Esophagus (tissue), 2 donors: ENCODE results near the gene KRTAP29-1. TPM values are rescaled to one million over a fixed set of nuclear protein-coding genes. Genes with fewer than 3 reads are reported as not detected.
"Not testable (repeated sequence)": the region's sequence is repeated elsewhere in the genome, so short reads cannot be mapped to it uniquely, and the experiment has no call there.

Experiments
- H3K27ac ChIP-seq, 2 donors: one replicate each; pipeline ENCODE4 v1.5.1; 2013; ENCODE audit warnings: low read depth in 2 of 2, mild to moderate bottlenecking in 2 of 2, inconsistent platforms in 1 of 2, low read length in 1 of 2, moderate library complexity in 1 of 2
- H3K27me3 ChIP-seq, 2 donors: one replicate each; pipeline ENCODE4 v1.6.1; 2013; ENCODE audit warnings: low read length in 2 of 2, control low read depth in 1 of 2, mild to moderate bottlenecking in 1 of 2; ENCODE audit not compliant: insufficient read depth in 2 of 2, control insufficient read depth in 1 of 2
- H3K36me3 ChIP-seq, 2 donors: one replicate each; pipeline ENCODE4 v1.6.1; 2013; ENCODE audit warnings: low read length in 1 of 2; ENCODE audit not compliant: control insufficient read depth in 2 of 2, insufficient read depth in 2 of 2
- H3K4me1 ChIP-seq, 2 donors: one replicate each; pipeline ENCODE4 v1.6.1; 2013; ENCODE audit warnings: low read length in 1 of 2; ENCODE audit not compliant: control insufficient read depth in 2 of 2, insufficient read depth in 2 of 2
- H3K4me3 ChIP-seq, 2 donors: one replicate each; pipeline ENCODE4 v1.5.1; 2013; ENCODE audit warnings: low read length in 2 of 2, mild to moderate bottlenecking in 2 of 2, low read depth in 1 of 2, moderate library complexity in 1 of 2
- H3K9me3 ChIP-seq, 2 donors: one replicate each; pipeline ENCODE4 v1.6.1; 2013; ENCODE audit warnings: mild to moderate bottlenecking in 2 of 2, low read depth in 1 of 2, low read length in 1 of 2, moderate library complexity in 1 of 2; ENCODE audit not compliant: control insufficient read depth in 2 of 2, insufficient read depth in 1 of 2
- WGBS, 2 donors: extraction: QIAGEN DNeasy Blood & Tissue Kit; methylation state at CpG; one replicate each; pipeline ENCODE4 v1.1.7; 2013; 5-methylcytosine and 5-hydroxymethylcytosine counted together
- polyA plus RNA-seq, 2 donors: library from polyadenylated mRNA; stranded (reverse); fragments of 200-250 nt; gene quantifications; one replicate each; pipeline ENCODE4 v1.2.3, GENCODE V29; 2013
- donor health status: healthy with polysubstance abuse.
- donor health status: Bipolar disorder and iron deficiency.

Gene KRTAP29-1
- not detected for polyA plus RNA-seq

GRCh38 chr17:41301916-41302901 lies at the start of gene KRTAP29-1:
TSS of gene KRTAP29-1 (minus strand) at chr17:41302851. CDS start at chr17:41302851, 0 bp downstream.
- peak within 1 kb of the TSS in 1 of 2 donors; percentile 6 for H3K4me3 ChIP-seq
- H3K27me3 ChIP-seq: peaks cover 0 to 2% of the 10 kb centered on the region in 2 donors
- no peaks in the 10 kb centered on the region for H3K9me3 ChIP-seq
- 51 to 54% methylated on average over 11 of the region's 11 CpGs for WGBS, 2 donors
- peaks cover 4 to 12% of the 10 kb centered on the region in 2 donors for H3K4me1 ChIP-seq
- no peaks in the 10 kb centered on the region for H3K36me3 ChIP-seq
- peak within 1 kb of the TSS; percentile 44 to 58 for H3K27ac ChIP-seq

DNA sequence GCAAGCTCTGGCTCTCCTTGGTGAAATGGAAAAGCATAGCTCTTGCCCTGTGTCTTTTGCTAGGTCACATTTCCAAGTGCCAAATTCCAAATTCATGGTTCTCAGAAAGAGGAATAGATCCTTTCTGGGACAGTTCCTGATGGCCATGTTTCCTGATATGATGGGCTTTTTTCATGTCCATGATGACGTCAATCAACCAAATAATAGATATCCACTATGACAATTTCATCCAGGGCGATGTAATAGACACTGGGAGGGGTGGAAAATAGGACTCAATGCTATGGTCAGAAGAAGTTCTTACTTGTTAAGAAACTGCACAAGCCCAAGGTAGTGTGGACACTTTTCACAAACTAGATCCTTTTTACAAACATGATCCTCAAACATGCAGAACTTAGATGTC lies 48.5 kb upstream of the KRTAP29-1 start:
- H3K9me3 ChIP-seq: no peaks in the 10 kb centered on the region
- no peaks in the 10 kb centered on the region for H3K27me3 ChIP-seq
- 90% methylated on average over 2 of the region's 2 CpGs for WGBS, 2 donors
- H3K36me3 ChIP-seq: no peaks in the 10 kb centered on the region
- H3K4me1 ChIP-seq: peaks cover 2 to 10% of the 10 kb centered on the region in 2 donors
- H3K27ac ChIP-seq: no peak overlapping the region
- no peak overlapping the region for H3K4me3 ChIP-seq

DNA sequence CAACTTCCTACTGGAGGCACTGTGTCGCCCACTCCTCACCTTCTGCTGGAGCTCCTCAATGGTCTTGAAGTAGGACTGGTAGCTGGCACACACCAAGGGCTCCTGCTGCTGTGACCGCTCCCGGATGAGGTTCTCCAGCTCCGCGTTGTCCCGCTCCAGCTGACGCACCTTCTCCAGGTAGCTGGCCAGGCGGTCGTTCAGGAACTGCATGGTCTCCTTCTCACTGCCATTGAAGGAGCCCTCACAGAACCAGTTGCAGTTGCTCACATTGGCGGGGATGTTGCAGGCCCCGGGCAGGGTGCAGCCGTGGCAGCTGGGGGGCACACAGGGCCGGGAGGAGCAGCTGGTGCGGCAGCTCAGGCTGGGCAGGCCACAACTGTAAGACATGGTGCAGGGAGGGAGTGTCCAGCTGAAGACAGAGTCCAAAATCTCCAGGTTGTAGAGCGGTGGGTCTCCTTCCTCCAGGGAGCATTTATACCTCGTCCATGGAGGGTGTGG lies 47.8 kb upstream of the KRTAP29-1 start, which contains the start of gene KRT33A:
TSS of gene KRT33A (minus strand) at position 448 of the 498 bp plus-strand sequence. CDS start at position 387, 61 bp downstream.
- 87 to 93% methylated on average over 16 of the region's 16 CpGs for WGBS, 2 donors
- not testable (repeated sequence) for H3K4me3 ChIP-seq, H3K9me3 ChIP-seq, H3K36me3 ChIP-seq, H3K27me3 ChIP-seq
- Histone ChIP-seq H3K4me1 (peaks cover 5 to 14% of the 10 kb centered on the region in 2 donors), H3K27ac (peak within 1 kb of the TSS in 1 of 2 donors; percentile 1)

DNA sequence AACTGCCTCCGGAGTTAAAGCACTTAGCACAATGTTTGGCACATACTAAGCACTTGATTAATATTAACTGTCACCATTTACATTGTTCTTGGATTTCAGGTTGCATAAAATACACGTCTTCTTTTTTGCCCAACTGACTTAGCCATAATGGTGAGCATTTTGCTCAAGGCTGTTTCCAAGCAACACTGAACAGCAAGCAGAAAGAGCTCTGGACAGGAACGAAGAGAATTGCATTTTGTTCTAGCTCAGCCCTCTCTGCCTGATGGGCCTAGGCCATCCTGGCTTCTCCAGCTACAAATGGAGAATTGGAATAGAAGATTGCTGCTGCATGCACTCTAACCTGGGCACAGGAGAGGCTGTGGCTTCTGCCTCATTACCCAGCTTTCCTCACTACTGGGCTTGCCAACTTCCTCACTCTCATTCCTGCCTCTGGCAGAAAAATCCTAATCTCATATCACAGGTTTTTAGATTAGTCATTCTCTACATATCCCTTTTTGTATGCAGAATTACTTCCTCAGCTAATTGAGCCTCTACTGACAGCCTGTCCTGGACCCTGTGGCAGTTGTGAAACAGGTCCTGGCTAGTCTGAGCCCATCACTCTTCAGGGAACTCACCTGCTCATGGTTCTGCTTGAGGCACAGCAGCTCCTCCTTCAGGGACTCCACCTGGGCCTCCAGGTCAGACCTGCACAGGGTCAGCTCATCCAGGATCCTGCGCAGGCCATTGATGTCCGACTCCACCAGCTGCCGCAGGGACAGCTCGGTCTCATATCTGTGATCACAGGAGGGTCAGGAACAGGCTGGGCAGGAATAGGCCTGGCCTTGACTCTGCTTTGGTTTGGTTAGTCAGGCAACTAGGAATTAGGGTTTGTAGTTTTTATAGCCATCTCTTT lies 45.5 kb upstream of the KRTAP29-1 start:
- Histone ChIP-seq H3K27ac (peak overlapping the region; percentile 72 to 85), H3K36me3 (no peaks in the 10 kb centered on the region), H3K27me3 (no peaks in the 10 kb centered on the region), H3K4me3 (no peak overlapping the region), H3K4me1 (peaks cover 4 to 14% of the 10 kb centered on the region in 2 donors), H3K9me3 (no peaks in the 10 kb centered on the region)
- 46 to 59% methylated on average over 7 of the region's 7 CpGs for WGBS, 2 donors

DNA sequence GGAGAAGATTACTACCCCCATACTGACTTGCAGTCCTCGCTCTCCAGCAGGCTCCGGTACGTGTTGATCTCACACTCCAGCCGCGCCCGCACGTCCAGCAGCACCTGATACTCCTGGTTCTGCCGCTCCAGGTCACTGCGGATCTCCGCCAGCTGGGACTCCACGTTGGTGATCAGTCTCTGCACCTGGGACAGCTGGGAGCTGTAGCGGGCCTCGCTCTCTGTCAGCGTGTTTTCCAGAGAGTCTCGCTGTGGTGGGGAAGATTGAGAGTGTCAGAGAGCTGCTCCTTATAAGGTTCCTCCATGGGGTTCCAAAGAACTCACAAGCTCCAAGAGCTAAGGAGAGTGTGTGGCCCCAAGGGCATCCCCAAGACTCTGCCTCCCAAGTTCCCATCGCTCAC lies 43.8 kb upstream of the KRTAP29-1 start:
- not testable (repeated sequence) for H3K27me3 ChIP-seq, H3K36me3 ChIP-seq, H3K4me3 ChIP-seq, H3K9me3 ChIP-seq
- WGBS, 2 donors: 67 to 73% methylated on average over 16 of the region's 16 CpGs
- Histone ChIP-seq H3K4me1 (peaks cover 6 to 17% of the 10 kb centered on the region in 2 donors), H3K27ac (peak overlapping the region in 1 of 2 donors; percentile 28)

DNA sequence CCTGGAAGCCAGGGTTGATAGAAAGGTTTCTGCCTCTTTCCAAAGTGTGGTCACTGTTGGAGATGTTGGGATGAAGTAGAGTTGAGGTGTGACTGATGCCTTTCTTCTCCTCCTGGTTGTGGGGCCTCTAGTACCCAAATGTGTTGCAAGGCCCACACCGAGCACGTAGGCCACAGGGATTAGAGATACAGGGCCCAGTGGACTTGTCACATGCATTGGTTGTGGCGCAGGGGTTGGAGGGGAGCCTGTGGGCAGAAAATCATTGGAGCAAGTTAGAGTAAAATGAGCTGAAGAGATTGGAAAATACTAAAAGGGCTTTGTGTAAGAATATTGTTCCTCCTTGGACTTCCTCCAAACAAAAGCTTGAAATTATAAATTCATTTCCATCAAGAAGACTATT lies 43.3 kb upstream of the KRTAP29-1 start:
- no peaks in the 10 kb centered on the region for H3K27me3 ChIP-seq
- no peak overlapping the region for H3K4me3 ChIP-seq
- peak overlapping the region in 1 of 2 donors; percentile 28 for H3K27ac ChIP-seq
- peaks cover 6 to 18% of the 10 kb centered on the region in 2 donors for H3K4me1 ChIP-seq
- WGBS, 2 donors: 66 to 68% methylated on average over 3 of the region's 3 CpGs
- H3K36me3 ChIP-seq: no peaks in the 10 kb centered on the region
- no peaks in the 10 kb centered on the region for H3K9me3 ChIP-seq

DNA sequence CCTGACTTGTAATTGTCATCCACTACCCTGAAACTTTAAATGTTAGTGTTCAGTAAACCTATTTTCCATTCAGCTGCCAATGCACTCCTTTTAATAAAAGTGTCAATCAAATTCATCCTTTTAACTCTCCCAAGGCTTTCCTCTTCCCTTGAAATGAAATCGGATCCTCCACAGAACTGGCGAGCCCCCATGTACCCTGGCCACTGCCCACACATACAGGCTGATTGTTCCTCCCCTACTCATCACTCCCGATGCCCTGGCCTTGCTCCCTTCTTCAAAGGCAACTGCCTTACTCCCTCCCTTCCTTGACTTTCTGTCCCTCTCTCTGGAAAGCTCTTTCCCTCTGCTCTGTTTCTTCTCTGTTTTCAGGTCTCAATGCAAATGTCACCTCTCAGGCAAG lies 40.4 kb upstream of the KRTAP29-1 start:
- Histone ChIP-seq H3K4me3 (no peak overlapping the region), H3K4me1 (peaks cover 6 to 19% of the 10 kb centered on the region in 2 donors), H3K27me3 (no peaks in the 10 kb centered on the region), H3K27ac (peak overlapping the region in 1 of 2 donors; percentile 2), H3K36me3 (no peaks in the 10 kb centered on the region), H3K9me3 (no peaks in the 10 kb centered on the region)
- 68 to 72% methylated on average over 3 of the region's 3 CpGs for WGBS, 2 donors

DNA sequence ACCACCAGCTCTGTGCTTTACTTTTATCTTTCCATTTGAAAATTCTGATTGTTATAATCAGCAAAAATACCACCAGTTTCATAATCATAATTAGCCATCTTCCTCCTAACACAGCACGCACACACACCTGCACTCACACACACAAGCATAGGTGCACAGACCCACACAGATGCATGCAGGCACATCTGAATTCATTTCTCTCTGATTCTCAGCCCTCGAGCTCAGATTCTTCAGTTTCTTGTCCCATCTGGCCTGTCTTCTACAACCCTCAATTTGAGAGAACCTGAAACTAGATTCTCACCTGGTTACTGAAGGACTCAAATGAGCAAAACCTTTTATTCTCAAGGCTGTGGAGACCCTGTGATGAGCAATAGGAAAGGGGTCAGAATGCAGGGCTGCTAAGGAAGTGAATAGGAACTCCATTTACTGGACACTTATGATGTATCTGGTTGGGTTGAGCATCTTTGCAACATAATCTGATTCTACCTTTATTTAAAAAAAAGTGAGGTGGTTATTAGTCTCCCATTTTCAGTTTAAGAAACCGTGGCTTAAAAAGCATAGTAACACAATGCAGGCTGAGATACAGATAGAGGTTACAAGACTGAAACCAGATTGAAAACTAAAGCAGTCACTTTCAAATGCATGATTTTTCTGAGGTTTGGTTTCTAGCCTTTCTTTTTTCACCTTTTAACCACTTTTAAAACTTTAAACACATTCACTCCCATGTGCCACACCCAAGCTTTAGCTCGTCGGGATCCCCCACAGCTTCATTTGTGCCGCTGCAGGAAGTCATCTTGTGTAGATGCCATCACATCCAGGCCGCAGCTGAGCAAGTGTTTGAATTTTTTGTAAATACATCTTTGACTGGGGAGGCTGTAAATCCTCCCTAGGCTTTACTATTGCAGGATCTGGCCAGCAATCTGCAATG lies 38.5 kb upstream of the KRTAP29-1 start:
- no peaks in the 10 kb centered on the region for H3K9me3 ChIP-seq
- no peaks in the 10 kb centered on the region for H3K36me3 ChIP-seq
- 58 to 59% methylated on average over 7 of the region's 7 CpGs for WGBS, 2 donors
- H3K27me3 ChIP-seq: no peaks in the 10 kb centered on the region
- H3K27ac ChIP-seq: peak overlapping the region; percentile 53 to 68
- peaks cover 6 to 19% of the 10 kb centered on the region in 2 donors for H3K4me1 ChIP-seq
- H3K4me3 ChIP-seq: no peak overlapping the region
